Measurements from ENCODE around the gene HLA-DRB5.
"Not testable (repeated sequence)": the region's sequence is repeated elsewhere in the genome, so short reads cannot be mapped to it uniquely, and the experiment has no call there.

The HLA-DRB5 gene

DNA sequence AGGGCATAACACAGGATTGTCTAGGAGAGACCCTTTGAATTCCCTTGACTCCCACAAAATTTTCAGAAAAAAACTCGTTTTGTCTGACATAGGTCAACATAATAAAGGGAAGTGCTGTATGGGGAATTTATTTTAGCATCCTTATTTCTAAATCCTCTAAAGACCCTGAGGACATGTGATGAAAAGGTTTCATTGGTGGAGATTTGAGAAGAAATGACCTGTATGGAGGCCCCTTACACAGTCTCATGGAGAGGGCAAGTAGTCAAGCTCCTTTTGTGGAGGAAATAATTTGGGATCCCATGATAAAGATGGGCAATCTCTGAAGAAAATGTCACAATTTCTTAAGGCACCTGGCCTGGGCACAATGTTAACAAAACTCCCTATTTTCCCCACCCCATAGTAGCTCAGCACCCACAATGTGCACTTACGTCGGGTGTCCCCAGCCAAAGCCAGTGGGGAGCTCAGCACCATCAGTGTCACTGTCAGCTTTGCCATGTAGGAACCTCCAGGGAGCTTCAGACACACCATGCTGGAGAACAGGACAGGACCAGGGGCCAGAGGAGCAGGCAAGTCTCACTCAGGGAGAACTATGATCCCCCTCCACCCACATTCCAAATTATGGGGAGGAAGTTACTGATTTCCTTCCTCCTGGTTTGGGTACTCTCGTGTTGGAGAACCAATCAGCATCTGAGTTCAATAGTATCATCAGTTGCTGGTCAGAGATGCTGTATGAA, at the start of gene HLA-DRB5:
Gene HLA-DRB5 (minus strand): TSS at position 591 of the 734 bp plus-strand sequence. CDS start 63 bp downstream, at position 528.
- DNase-seq (ENCODE audit: low read depth): peak; percentile 5

DNA sequence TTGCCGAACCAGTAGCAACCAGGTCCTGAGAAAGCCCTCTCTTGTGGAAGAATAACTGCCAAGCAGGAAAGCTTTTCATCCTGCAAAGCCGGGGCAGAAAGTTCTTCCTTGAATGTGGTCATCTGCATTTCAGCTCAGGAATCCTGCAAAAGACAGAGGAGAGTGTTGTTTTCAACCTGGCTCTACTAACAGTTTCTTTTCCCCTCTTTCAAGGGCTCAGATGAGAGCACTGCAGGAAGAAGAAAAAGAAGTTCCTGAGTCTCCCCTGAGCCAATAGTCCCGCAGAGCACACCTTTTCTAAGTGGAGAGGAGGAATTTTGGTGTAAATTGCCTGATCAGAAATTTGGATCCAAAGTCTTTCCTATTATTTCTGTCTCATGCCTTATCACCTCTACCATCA, 48.9 kb upstream of the HLA-DRB5 start:
- DNase-seq (ENCODE audit: low read depth): no peak

DNA sequence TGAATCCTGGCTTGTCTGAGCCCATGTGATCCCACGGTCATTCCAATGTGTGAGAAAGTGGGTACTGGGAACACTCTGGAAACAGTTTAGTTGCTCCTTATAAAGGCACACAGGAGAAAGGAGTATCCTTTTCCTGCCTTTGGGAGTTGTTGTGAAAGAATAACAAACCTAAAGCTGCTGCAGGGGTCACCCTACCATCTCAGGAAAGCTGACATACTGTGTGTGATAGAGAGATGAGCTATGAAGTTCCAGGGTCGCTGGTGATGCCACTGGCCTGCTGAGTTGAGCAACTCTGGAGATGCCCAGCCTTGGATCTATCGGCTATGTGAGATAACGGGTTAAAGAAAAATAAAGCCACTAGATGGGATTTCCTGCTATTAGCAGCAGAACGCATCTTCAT, 47.4 kb upstream of the HLA-DRB5 start:
- DNase-seq (ENCODE audit: low read depth): not testable (repeated sequence)

DNA sequence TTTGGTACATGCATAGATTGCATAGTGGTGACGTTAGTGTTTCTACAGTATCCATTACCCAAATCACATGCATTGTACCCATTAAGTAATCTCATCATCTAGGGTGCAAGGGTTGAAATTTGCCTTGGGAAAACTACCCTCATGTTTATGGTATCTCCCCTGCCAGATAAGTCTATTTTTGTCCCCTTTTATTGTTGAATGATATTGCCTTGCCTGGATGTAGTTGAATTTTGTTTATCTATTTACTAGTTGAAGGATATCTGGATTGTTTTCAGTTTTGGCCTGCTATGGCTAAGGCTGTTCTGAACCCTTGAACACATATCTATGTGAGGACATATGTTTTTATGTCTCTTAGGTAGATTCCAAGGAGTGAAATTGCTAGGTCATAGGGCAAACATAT, 46.2 kb upstream of the HLA-DRB5 start:
- DNase-seq (ENCODE audit: low read depth): no peak

DNA sequence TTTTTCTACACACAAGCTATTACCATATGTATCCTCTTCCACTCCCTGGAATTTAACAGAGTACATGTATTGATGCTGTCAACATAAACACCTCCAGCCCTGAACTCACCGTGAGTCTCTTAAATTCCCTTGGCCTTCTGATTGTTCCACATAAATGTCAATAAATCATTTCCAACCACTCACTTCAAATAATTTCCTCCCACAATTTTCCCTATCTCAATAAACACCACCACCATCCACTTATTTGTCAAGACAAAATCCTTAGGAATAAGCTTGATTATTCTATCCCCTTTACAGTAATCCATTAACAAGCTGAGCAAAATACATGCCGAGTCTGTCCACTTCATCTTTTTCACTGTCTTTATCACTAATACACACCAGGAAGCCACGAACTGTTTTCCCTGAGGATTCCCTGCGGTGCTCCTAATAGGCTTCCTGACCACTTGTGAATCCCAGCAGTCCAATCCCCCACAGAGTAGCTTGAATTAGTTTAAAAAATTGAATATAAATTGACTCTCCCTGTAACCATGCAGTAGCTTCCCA, 40.3 kb upstream of the HLA-DRB5 start:
- no peak for DNase-seq (ENCODE audit: low read depth)

DNA sequence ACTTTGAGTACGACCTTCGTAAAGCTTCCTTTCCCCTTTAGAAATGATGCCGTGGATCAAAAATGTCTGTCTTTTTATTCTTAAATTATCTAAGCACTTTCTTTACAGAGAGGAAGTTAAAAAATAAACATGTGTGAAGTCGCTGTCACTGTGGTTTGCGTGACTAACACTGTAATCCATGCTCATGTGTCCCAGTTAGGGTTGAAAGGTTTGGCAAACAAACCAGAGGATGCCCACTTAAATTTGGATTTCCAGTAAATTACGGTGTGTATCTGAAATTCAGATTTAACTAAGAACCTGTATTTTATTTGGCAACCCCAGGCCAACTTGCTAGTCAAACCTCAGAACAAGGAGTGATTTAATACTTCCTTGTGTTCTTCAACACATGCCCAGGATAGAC, 38.5 kb upstream of the HLA-DRB5 start:
- no peak for DNase-seq (ENCODE audit: low read depth)

DNA sequence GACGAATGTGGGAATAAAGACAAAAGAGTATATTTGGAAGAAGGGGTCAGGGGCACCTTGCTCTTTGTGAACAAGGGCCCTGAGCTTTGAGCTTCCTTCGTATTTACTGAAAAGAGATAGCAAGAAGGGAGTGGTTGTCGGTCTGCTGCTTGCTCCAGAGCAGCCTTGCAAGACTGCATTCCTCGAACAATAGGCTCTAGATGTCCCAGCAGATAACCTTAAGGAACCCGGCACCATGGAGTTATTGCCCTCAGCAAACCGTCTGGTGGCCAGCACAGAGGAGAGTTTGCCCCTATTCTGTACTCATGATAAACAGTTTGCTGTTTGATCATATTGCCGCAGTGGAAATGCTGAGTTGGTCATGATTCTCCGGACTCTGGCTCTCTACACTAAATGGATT, 36.9 kb upstream of the HLA-DRB5 start:
- no peak for DNase-seq (ENCODE audit: low read depth)

DNA sequence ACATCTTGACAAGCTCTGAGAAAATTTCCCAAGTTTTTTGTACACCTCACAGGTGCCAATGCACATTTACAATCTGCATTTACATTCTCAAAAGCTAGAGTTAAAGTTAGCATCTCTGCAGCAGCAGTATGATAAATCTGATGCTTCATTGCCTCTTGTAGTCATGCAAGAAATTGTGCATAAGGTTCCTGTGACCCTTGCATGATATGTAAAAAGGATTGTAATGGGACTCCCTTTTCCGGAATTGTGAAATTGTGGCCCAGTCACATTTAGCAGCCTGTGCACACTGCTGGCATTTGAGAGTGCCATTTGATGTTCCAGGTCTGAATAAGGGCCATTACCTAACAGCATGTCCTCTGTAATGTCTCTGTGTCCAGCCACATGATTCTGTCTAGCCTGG, 35.4 kb upstream of the HLA-DRB5 start:
- DNase-seq (ENCODE audit: low read depth): no peak

DNA sequence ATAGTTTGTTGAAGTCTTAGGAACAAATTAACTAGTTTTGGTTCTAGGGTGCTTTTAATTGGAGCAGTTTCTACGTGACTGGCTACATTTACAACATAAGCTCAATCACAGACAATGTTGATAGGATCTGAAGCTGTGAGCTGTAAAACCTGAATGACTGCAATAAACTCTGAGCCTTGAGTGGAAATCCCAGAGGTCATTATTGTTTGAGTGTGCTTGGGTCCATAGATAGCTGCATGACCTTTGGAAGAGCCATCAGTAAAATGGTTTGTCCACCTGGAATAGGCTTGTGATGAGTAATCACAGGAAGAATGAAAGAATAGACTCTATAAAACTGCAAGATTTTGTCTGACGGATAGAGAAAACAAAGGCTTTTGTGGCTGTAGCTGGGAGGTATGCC, 32.9 kb upstream of the HLA-DRB5 start:
- no peak for DNase-seq (ENCODE audit: low read depth)

DNA sequence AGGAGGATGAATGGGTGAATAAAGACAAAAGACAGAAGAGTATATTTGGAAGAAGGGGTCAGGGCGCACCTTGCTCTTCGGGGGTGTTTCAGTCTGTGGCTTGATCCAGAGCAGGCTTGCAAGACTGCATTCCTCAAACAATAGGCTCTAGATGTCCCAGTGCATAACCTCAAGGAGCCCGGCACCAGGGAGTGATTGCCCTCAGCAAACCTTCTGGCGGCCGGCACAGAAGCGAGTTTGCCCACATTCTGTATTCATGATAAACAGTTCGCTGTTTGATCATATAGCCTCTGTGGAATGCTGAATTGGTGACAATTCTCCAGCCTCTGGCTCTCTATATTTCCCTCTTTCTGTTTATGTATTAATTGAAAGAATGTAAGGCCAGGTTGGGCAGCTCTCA, 29.7 kb upstream of the HLA-DRB5 start:
- DNase-seq (ENCODE audit: low read depth): no peak

DNA sequence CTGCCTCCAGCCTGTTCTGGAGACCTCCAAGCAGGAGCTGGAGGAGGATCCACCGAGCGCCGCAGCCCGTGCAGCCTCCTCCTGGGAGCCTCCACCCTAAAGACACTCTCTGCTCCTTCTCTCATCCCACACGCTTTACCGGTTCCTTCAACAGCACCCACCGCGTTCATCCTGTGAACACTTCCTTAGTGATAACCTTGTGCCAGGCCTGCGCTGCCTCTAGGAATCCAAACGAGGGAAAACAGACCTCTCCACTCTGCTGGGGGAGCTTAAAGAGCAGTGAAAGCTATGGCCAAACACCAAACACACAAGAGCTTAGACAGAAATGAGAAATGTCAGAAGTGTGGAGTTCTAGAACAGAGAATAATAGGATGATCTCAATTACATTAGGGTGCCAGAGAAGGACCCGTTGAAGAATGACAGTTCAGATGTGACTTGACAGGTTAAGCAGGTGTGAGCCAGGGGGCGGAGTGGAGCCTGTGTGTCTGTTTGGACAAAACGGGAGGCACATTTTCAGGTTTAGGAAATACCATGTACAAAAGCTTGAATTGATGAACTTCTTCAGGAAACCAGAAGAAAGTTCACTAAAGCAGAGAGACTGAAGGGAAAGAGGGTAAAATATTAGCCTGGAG, 28.5 kb upstream of the HLA-DRB5 start:
- no peak for DNase-seq (ENCODE audit: low read depth)

DNA sequence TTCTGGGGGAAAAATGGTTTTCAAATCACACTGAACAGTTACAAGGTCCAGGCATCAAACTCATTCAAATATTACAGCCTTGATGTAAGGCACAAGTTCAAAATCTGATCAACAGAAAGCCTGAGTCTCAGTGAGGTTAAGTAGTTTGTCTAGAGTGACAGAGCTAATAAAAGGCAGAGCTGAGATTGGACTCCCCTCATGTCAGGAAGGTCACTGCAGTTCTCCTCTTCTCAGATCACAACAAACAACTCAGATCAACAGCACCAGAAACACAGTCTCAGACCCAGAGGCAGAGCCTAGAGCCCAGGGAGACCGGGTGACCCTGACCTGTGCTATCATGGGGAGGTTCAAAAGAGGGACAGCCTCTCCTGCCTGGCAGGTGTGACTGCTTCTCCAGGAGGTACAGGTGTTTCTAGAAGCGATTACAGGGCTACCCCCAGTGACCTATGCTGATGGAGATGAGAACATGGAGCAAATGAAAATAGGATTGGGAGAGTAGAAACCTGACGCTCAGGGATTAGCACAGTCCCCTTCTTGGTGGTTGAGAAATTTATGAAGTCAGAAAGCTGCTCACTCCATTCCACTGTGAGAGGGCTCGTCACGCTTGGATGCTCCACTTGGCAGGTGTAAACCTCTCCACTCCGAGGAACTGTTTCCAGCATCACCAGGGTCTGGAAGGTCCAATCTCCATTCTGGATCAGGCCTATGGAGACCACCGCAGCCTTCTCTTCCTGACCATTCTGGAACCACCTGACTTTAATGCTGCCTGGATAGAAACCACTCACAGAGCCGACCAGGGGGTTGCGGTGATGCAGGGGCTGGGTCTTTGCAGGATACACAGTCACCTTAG, 24.3 kb upstream of the HLA-DRB5 start:
- DNase-seq (ENCODE audit: low read depth): no peak

DNA sequence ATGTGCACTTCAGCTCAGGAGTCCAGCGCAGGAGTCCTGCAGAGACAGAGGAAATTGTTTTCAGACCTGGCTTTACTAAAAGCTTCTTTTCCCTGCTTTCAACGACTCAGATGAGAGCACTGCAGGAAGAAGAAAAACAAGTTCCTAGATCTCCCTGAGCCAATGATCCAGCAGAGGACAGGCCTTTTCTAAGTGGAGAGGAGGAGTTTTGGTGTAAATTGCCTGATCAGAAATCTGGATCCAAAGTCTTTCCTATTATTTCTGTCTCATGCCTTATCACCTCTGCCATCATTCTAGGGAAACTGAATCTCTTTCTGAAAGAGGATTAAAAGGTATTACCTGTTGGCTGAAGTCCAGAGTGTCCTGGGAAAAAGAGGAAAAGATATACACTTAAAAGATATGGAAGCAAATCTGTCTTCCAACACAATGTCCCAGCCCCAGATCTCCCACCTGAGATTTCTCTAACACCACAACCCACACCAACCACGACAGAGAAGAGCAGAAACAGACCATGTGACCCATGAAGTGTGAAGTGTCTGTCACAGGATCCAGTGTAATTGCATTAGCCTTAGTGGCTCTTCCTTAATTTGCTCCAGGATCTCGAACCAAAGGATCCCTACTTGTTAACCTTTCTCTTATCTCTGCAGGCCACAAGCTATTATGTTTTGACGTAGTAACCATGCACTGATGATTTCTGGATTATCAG, 23.1 kb upstream of the HLA-DRB5 start:
- DNase-seq (ENCODE audit: low read depth): no peak

DNA sequence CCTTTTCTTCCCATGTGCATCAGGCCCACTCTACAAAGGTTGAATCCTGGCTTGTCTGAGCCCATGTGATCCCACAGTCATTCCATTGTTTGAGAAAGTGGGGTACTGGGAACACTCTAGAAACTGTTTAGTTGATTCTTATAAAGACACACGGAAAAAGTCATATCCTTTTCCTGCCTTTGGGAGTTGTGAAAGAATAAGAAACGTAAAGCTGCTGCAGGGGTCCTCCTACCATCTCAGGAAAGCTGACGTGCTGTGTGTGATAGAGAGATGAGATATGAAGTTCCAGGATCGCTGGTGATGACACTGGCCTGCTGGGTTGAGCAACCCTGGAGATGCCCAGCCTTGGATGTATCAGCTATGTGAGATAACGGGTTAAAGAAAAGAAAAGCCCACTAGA, 21.3 kb upstream of the HLA-DRB5 start:
- DNase-seq (ENCODE audit: low read depth): no peak

DNA sequence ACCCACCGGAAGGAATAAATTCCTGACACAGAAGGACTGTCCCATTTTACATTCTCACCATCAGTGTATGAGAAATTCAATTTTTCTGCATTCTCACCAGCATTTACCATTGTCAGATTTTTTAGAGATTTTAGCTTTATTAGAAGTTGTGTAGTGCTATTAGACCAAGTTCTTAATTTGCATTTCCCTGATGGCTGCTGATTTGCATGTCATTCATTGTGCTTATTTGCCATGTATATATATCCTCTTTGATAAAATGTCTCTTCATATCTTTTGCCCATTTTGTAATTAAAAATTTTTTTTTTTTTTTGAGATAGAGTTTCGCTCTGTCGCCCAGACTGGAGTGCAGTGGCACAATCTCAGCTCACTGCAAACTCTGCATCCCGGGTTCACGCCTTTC, 9.8 kb upstream of the HLA-DRB5 start:
- DNase-seq (ENCODE audit: low read depth): no peak

DNA sequence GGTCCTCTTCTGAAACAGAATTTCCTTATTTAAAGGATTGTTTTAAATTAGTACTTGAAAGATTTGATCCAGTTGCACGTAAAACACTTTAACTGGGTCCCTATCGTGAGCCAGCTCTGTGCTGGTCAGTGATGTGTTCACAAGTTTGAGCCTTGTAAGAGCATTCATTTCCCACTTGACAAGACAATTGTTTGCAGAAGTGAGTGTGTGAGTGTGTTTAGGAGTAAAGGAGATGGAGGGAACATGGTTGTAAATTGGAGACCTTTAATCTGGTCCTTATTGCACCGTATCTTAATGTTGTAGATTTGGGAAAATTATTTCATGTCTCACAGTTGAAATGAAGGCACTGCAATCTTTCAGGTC, 325 bp upstream of the HLA-DRB5 start:
- not testable (repeated sequence) for DNase-seq (ENCODE audit: low read depth)

DNA sequence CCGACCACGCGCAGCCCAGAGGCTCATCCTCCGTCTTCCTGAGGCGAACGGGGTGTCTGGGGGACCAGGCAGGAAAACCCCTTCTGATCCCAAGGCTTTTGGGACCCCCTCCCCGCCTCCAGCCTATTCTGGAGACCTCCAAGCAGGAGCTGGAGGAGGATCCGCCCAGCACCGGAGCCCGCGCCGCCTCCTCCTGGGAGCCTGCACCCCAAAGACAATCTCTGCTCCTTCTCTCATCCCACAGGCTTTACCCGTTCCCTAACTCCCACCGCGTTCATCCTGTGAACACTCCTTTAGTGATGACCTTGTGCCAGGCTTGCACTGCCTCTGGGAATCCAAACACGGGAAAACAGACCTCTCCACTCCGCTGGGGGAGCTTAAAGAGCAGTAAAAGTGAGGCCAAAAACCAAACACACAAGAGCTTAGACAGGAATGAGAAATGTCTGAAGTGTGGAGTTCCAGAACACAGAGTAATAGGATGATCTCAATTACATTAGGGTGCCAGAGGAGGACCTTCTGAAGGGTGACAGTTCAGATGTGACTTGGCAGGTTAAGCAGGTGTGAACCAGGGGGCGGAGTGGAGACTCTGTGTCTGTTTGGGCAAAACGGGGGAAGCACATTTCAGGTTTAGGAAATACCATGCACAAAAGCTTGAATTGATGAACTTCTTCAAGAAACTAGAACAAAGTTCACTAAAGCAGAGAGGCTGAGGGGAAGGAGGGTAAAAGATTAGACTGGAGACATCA, 7.6 kb downstream of the HLA-DRB5 start:
- no peak for DNase-seq (ENCODE audit: low read depth)

DNA sequence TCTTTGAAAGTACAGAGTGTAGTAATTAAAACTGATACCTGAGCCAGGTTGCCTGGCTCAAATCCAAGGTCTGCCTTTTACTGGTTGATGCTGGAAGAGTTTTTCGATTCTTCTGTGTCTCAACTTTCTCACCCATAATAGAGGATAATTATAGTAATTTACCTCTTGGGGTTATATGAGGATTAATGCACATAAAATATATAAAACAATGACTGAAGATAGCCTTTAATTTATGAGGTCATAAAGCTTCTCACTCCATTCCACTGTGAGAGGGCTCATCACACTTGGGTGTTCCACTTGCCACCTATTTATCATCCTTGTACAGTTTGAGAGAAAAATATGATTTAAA, 10.2 kb downstream of the HLA-DRB5 start:
- no peak for DNase-seq (ENCODE audit: low read depth)

DNA sequence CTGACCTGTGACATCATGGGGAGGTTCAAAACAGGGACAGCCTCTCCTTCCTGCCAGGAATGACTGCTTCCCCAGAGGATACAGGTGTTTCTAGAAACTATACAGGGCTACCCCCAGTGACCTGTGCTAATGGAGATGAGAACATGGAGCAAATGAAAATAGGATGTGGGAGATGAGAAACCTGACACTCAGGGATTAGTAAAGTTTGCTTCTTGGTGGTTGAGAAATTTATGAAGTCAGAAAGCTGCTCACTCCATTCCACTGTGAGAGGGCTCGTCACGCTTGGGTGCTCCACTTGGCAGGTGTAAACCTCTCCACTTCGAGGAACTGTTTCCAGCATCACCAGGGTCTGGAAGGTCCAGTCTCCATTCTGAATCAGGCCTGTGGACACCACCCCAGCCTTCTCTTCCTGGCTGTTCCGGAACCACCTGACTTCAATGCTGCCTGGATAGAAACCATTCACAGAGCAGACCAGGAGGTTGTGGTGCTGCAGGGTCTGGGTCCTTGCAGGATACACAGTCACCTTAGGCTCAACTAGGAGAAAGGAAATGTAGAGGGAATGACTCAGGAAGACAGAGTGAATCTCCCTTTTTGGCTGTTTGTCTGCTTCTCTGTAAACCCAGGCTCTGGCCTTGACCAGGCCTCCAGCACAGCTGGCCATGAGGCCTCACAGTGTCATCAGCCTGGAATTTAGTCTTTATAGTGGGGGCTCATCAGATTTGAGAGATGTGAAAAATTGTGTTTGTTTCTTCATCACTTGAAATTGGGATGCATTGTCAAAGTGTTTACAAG, 10.8 kb downstream of the HLA-DRB5 start:
- DNase-seq (ENCODE audit: low read depth): no peak

DNA sequence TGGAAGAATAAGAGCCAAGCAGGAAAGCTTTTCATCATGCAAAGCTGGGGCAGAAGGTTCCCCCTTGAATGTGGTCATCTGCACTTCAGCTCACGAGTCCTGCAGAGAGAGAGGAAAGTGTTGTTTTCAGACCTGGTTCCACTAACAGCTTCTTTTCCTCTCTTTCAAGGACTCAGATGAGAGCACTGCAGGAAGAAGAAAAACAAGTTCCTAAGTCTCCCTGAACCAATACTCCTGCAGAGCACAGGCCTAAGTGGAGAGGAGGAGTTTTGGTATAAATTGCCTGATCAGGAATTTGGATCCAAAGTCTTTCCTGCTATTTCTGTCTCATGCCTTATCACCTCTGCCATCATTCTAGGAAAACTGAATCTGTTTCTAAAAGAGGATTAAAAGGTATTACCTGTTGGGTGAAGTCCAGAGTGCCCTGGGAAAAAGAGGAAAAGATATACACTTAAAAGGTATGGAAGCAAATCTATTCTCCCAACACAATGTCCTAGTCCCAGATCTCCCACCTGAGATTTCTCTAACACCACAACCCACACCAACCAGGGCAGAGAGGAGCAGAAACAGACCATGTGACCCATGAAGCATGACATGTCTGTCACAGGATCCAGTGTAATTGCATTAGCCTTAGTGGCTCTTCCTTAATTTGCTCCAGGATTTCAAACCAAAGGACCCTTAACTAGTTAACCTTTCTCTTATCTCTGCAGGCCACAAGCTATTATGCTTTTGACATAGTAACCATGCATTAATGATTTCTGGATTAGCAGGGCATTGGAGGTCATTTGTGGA, 12.2 kb downstream of the HLA-DRB5 start:
- no peak for DNase-seq (ENCODE audit: low read depth)
